Measurements from ENCODE around the gene BPI. TPM values are rescaled to one million over a fixed set of nuclear protein-coding genes. Genes with fewer than 3 reads are reported as not detected.

Gene BPI
- total RNA-seq, 4 donors from 2014 or later: 0.66 to 0.92 TPM; not detected in 2

DNA sequence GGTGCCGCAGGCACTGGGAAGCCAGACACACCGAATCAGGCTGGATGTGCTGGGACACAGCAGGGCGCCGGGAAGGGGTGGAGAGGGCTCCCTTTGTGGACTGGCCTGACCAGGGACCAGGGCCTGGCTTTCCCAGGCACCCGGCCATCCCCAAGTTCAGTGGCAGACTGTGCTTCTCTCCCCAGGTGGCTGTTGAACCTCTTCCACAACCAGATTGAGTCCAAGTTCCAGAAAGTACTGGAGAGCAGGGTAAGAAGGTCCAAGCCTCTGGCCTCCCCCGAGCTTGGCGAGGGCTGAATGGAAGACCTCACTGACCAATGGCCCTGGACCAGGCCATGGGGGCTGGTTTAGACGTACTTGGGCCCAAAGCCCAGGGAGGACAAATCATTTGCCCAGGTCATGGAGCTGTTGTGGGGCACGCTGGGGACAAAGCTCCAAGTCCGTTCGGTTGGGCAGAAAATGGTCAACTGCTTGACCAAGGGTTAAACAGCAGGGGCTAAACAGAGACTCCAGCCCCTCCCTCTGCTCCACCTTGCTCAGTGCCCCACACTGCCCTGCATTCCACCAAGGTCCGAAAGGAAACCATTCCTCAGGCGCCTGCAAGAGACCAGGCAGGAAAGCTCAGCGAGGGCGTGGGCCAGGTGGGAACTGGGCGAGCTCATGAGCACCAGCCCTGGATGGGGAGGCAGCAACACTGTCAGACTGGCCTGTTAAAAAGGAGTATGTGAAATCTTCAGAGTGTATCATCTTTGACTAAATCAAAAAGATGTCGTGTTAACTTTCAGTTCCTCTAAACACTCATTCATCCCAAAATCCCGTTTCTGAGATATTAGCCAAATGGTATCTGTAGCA, 51.4 kb downstream of the BPI start:
- intact Hi-C loops (cut with DNase I): no loop called here
- no peaks in the 10 kb centered on the region for H3K36me3 ChIP-seq
- WGBS: 69% methylated on average over 15 of the region's 18 CpGs
- no peaks in the 10 kb centered on the region for H3K9me3 ChIP-seq
- no peak overlapping the region for H3K27ac ChIP-seq (replicated peaks in 1 of 4)
- DNase-seq (ENCODE audit: extremely low spot score): no peak
- no peaks in the 10 kb centered on the region for H3K27me3 ChIP-seq
- peaks cover 0 to 8% (median 2%) of the 10 kb centered on the region in 4 donors for H3K4me1 ChIP-seq
- no peak for TF ChIP-seq POLR2A (IDR thresholded peaks at IDR 0.05; ENCODE audit: low read depth)
- no peak overlapping the region for H3K4me3 ChIP-seq

GRCh38 chr20:38357653-38358207, 53.8 kb downstream of the BPI start:
- H3K4me3 ChIP-seq: no peak overlapping the region
- intact Hi-C loops (cut with DNase I): no loop called here
- H3K9me3 ChIP-seq: no peaks in the 10 kb centered on the region
- 89% methylated on average over 7 of the region's 7 CpGs for WGBS
- no peaks in the 10 kb centered on the region for H3K36me3 ChIP-seq
- TF ChIP-seq POLR2A (IDR thresholded peaks at IDR 0.05; ENCODE audit: low read depth): no peak
- TF ChIP-seq POLR2AphosphoS5 (IDR thresholded peaks at IDR 0.05): no peak
- TF ChIP-seq EP300 (IDR thresholded peaks at IDR 0.05): no peak
- TF ChIP-seq, protein P1, sequence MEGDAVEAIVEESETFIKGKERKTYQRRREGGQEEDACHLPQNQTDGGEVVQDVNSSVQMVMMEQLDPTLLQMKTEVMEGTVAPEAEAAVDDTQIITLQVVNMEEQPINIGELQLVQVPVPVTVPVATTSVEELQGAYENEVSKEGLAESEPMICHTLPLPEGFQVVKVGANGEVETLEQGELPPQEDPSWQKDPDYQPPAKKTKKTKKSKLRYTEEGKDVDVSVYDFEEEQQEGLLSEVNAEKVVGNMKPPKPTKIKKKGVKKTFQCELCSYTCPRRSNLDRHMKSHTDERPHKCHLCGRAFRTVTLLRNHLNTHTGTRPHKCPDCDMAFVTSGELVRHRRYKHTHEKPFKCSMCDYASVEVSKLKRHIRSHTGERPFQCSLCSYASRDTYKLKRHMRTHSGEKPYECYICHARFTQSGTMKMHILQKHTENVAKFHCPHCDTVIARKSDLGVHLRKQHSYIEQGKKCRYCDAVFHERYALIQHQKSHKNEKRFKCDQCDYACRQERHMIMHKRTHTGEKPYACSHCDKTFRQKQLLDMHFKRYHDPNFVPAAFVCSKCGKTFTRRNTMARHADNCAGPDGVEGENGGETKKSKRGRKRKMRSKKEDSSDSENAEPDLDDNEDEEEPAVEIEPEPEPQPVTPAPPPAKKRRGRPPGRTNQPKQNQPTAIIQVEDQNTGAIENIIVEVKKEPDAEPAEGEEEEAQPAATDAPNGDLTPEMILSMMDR (IDR thresholded peaks at IDR 0.05): no peak
- H3K27ac ChIP-seq (replicated peaks in 1 of 4): no peak overlapping the region
- no peak for DNase-seq (ENCODE audit: extremely low spot score)
- peaks cover 0 to 4% (median 0%) of the 10 kb centered on the region in 4 donors for H3K4me1 ChIP-seq
- H3K27me3 ChIP-seq: no peaks in the 10 kb centered on the region

DNA sequence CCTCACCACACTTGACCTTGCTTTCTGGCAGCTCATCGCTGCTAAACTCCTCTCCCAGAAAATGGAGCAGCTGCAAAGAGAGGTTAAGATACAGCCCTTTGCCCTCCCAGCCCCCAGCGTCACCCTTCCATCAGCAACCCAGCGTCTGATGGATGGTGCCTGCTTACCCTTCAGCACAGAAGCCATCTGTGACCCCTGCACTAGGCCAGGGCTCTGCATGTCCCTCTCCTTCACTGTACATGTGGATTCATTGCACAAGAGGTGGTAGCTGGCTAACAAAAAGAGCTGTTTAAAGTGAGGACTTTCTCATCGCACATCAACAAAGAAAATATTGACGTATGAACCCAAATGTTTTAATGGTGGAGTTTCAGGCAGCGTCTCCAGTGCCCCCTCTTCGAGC, 54.6 kb downstream of the BPI start:
- H3K36me3 ChIP-seq: no peaks in the 10 kb centered on the region
- WGBS: 75% methylated on average over 7 of the region's 7 CpGs
- TF ChIP-seq, protein P1 (IDR thresholded peaks at IDR 0.05): no peak
- TF ChIP-seq POLR2A (IDR thresholded peaks at IDR 0.05; ENCODE audit: low read depth) (no peak), EP300 (IDR thresholded peaks at IDR 0.05) (no peak), POLR2AphosphoS5 (IDR thresholded peaks at IDR 0.05) (no peak)
- no peaks in the 10 kb centered on the region for H3K27me3 ChIP-seq
- DNase-seq (ENCODE audit: extremely low spot score): no peak
- no peak overlapping the region for H3K27ac ChIP-seq (replicated peaks in 1 of 4)
- no peak overlapping the region for H3K4me3 ChIP-seq
- intact Hi-C loops (cut with DNase I): no loop called here
- H3K9me3 ChIP-seq: no peaks in the 10 kb centered on the region
- peaks cover 0 to 4% (median 0%) of the 10 kb centered on the region in 4 donors for H3K4me1 ChIP-seq

GRCh38 chr20:38363004-38363747, 59.2 kb downstream of the BPI start:
- DNase-seq (ENCODE audit: extremely low spot score): no peak
- Histone ChIP-seq H3K4me3 (no peak overlapping the region), H3K36me3 (no peaks in the 10 kb centered on the region), H3K27me3 (no peaks in the 10 kb centered on the region), H3K9me3 (no peaks in the 10 kb centered on the region), H3K27ac (replicated peaks in 1 of 4) (no peak overlapping the region), H3K4me1 (no peaks in the 10 kb centered on the region)
- intact Hi-C loops (cut with DNase I): no loop called here
- 89% methylated on average over 8 of the region's 8 CpGs for WGBS
- TF ChIP-seq POLR2A (IDR thresholded peaks at IDR 0.05; ENCODE audit: low read depth) (no peak), POLR2AphosphoS5 (IDR thresholded peaks at IDR 0.05) (no peak), EP300 (IDR thresholded peaks at IDR 0.05) (no peak)
- TF ChIP-seq, protein P1 (IDR thresholded peaks at IDR 0.05): no peak

DNA sequence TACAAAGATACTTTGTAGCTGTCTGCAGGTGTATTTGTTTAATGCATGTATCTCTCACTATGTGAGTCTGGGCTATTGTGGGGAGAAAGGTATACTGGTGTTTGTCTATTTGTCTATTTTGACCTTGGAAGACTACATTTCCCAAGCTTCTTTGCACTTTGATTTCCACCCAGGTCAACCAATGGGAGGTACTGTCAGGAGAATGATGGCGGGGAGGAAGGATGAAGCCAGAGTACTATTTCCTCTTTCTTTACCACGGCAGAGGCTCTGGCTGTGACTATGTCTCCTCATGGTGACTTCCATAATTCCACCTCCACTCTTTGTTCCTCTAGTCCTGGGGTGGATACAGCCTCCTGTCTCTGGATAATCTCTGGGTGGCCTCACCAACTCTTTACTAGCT, 65.4 kb downstream of the BPI start:
- TF ChIP-seq POLR2AphosphoS5 (IDR thresholded peaks at IDR 0.05): no peak
- TF ChIP-seq, protein P1 (IDR thresholded peaks at IDR 0.05): no peak
- TF ChIP-seq EP300 (IDR thresholded peaks at IDR 0.05): no peak
- TF ChIP-seq POLR2A (IDR thresholded peaks at IDR 0.05; ENCODE audit: low read depth): no peak
- 50% methylated on average over 2 of the region's 2 CpGs for WGBS
- intact Hi-C loops (cut with DNase I): no loop called here
- H3K4me1 ChIP-seq: no peaks in the 10 kb centered on the region
- H3K9me3 ChIP-seq: no peaks in the 10 kb centered on the region
- no peaks in the 10 kb centered on the region for H3K36me3 ChIP-seq
- no peak overlapping the region for H3K27ac ChIP-seq (replicated peaks in 1 of 4)
- no peak for DNase-seq (ENCODE audit: extremely low spot score)
- H3K4me3 ChIP-seq: no peak overlapping the region
- H3K27me3 ChIP-seq: peaks cover 0 to 5% (median 0%) of the 10 kb centered on the region in 4 donors
